GM23248 (cell line): ENCODE measurements around the gene CFB.

Experiments used
- EZH2 ChIP-seq: fragments of 200-600 bp; sonication (generic); IDR thresholded peaks from 2 replicates; pipeline ENCODE4 v1.6.1; 2018; ENCODE audit warnings: antibody characterized with exemption, mild to moderate bottlenecking; ENCODE audit not compliant: insufficient read depth, poor library complexity, severe bottlenecking
- EZH2phosphoT487 ChIP-seq: fragments of 200-600 bp; sonication (generic); IDR thresholded peaks from 2 replicates; pipeline ENCODE4 v1.6.1; 2018; ENCODE audit warnings: antibody characterized with exemption, moderate library complexity, mild to moderate bottlenecking, low read depth; ENCODE audit not compliant: insufficient read depth

DNA sequence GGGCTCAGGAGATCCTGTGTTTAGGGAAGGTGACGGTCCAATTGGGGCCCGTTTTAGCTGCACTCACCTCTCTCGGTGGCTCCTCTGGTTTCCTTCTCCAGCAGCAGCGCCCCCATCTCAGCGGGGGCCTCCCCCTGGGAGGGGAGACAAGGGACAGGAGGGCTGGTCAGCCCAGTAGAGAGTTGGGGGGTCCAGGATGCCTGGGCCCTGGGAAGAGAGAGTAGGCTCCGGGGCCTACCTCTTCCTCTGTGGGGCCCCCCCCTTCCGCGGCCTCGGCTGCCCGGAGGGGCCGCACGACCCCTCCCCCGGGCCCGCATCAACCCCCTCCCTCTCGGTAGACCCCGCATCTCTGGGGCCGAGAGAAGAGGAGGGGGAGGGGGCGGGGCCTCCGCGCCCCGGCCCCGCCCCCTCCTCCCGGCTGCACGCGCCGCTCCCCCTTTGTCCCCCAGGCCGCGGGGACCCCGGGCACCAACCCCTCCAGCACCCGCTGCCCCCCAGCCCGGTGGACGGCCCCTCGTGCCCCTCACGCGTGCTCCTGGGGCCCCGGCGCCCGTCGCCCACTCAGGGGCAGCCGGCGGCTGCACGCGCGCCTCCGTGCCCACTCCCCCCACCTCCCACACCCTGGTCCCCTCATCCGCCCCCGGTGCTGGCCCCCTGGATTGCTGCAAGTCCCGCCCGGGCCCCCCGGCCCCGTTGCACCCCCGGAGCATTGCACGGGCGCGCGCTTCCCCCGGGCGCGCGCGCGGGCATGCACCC lies 48.9 kb upstream of the CFB start:
- TF ChIP-seq EZH2, result no peak
- no peak for TF ChIP-seq EZH2phosphoT487
